Brain microvascular endothelial cell (primary cell): Measurements from ENCODE around the gene C6orf163.

ENCODE experiments used
- DNase-seq: peaks from one replicate; pipeline ENCODE4 v3.0.0-alpha.2; 2020
- H3K27ac ChIP-seq: fragments of 250-450 bp; sonication (Bioruptor Pico); 2 replicates; pipeline ENCODE4 v1.5.1; 2020; ENCODE audit warnings: mild to moderate bottlenecking, moderate library complexity
- H3K27me3 ChIP-seq: fragments of 250-450 bp; sonication (Bioruptor Pico); replicated peaks from 2 replicates; pipeline ENCODE4 v1.5.1; 2020; ENCODE audit warnings: mild to moderate bottlenecking
- H3K36me3 ChIP-seq: fragments of 250-450 bp; sonication (Bioruptor Pico); replicated peaks from 2 replicates; pipeline ENCODE4 v1.5.1; 2020; ENCODE audit warnings: mild to moderate bottlenecking
- H3K4me3 ChIP-seq: 2 replicates; pipeline ENCODE4 v1.5.1; 2011; ENCODE audit warnings: low read depth, mild to moderate bottlenecking, control low read depth, low read length, moderate library complexity
- in situ Hi-C: cut with HindIII; loops from 2 replicates; pipeline ENCODE4 v1.10.0; 2017; ENCODE audit warnings: low sequenced_read_pairs, low pct_ligation_motif_present
- TF ChIP-seq, protein P1 (sequence below): IDR thresholded peaks from 2 replicates; pipeline ENCODE4 v1.5.1; 2011; ENCODE audit warnings: low read depth, mild to moderate bottlenecking, moderate library complexity, low read length, control low read depth, inconsistent platforms; ENCODE audit errors: missing control alignments

The C6orf163 gene

DNA sequence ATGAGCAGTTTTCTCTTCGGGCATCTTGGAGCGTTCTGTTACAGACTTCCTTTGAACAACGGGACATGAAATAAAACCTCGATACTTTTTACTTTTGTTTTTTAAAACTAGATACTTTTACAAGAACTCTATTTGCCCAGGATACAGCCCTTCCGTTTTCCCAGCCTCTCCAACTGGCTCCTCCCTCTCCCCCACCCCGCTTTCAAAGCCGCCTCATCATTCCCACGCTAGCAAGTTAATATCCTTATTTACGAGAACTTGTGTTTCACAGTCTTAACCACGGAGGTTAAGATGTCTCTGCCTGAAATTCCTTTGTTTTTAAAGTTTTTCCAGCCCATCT is 62.9 kb downstream of the C6orf163 start:
- H3K27me3 ChIP-seq = no peaks in the 10 kb centered on the region
- peak overlapping the region; percentile 76 for H3K27ac ChIP-seq
- in situ Hi-C loops = no loop called here
- peak overlapping the region; percentile 73 for H3K4me3 ChIP-seq
- TF ChIP-seq, protein P1, sequence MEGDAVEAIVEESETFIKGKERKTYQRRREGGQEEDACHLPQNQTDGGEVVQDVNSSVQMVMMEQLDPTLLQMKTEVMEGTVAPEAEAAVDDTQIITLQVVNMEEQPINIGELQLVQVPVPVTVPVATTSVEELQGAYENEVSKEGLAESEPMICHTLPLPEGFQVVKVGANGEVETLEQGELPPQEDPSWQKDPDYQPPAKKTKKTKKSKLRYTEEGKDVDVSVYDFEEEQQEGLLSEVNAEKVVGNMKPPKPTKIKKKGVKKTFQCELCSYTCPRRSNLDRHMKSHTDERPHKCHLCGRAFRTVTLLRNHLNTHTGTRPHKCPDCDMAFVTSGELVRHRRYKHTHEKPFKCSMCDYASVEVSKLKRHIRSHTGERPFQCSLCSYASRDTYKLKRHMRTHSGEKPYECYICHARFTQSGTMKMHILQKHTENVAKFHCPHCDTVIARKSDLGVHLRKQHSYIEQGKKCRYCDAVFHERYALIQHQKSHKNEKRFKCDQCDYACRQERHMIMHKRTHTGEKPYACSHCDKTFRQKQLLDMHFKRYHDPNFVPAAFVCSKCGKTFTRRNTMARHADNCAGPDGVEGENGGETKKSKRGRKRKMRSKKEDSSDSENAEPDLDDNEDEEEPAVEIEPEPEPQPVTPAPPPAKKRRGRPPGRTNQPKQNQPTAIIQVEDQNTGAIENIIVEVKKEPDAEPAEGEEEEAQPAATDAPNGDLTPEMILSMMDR = no peak
- peak; percentile 51 for DNase-seq
- H3K36me3 ChIP-seq = no peaks in the 10 kb centered on the region

DNA sequence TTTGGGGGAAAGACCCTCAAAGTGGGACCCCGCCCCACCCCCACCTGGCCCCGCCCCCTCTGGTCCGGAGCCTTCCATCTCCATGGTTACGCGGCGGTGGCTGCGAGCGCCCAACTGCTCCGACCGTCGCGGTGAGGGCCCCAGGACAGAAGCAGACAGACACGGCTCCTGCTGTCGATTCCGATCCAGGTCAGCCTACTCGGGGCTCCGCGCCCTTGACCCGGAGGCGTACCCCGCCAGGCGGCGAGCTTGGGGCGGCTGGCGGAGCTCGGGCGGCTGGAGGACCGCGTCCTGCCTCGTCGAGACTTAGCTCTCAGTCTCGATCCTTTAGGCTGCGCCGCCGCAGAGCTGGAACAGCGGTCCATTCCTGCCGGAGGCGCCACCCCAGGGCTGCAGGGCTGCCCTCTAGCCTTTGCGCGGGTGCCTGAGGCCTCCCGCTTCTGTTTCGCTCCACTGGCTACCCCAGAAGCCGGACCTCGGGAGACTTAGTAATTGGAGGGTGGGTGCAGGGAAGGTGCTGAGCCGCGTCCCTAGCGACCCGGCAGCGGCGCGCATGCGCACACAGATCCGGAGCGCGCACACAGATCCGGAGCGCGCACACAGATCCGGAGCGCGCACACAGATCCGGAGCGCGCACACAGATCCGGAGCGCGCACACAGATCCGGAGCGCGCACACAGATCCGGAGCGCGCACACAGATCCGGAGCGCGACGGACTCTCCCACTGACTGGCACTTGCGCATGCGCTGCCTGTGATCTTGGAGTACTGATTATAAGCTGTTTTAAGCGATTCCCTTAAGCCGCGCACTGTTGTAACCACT is 63.5 kb downstream of the C6orf163 start, which contains the start of gene CFAP206:
CFAP206 (plus strand) TSS at position 72 of the 820 bp plus-strand sequence. CDS start 1,868 bp downstream, outside the sequence.
- TF ChIP-seq, protein P1 = no peak
- no peaks in the 10 kb centered on the region for H3K27me3 ChIP-seq
- DNase-seq = peak; percentile 71
- no peaks in the 10 kb centered on the region for H3K36me3 ChIP-seq
- in situ Hi-C loops = no loop called here
- H3K27ac ChIP-seq = peak within 1 kb of the TSS; percentile 76
- peak within 1 kb of the TSS; percentile 73 for H3K4me3 ChIP-seq

DNA sequence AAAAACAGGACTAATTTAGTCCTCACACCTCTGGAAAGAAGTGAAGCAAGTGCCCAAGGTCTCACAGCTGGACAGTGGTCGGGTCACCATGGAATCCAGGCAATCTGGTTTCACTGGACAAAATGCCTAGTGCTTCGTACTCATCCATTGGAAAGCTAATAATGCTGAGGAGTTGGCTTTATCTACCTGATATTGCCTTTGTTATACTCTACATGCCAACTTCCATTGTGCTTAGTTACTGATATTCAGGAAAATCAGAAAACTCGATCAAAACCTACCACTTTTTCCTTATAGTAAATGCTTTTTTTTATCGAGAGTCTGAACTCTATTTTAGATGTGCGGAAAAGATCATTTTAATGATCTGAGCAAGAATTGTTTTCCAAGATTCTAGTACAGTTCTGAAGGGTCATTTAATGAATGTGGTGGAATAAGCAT is 64.1 kb downstream of the C6orf163 start:
- no peak for DNase-seq
- Histone ChIP-seq H3K36me3 (no peaks in the 10 kb centered on the region), H3K27me3 (no peaks in the 10 kb centered on the region), H3K4me3 (peak overlapping the region; percentile 73), H3K27ac (no peak overlapping the region)
- in situ Hi-C loops = no loop called here
- TF ChIP-seq, protein P1 = no peak
